Stimulated activated naive CD4-positive, alpha-beta T cell (primary cell): ENCODE data around the gene LMOD1.
"Not testable (repeated sequence)": the region's sequence is repeated elsewhere in the genome, so short reads cannot be mapped to it uniquely, and the experiment has no call there.

Experiments
- DNase-seq, 6 experiments: peaks; one replicate each; lab custom pipeline; 2025; lab: John Stamatoyannopoulos, UW

Gene LMOD1

GRCh38 chr1:201947697-201948008, 1.3 kb upstream of the LMOD1 start:
- no peak for DNase-seq

GRCh38 chr1:201945863-201946223, 505 bp downstream of the LMOD1 start:
- DNase-seq: no peak

- no peak for DNase-seq
Measured at GRCh38 chr1:201945157-201945556, 1.2 kb downstream of the LMOD1 start.

- no peak for DNase-seq
Measured at GRCh38 chr1:201944639-201945038, 1.7 kb downstream of the LMOD1 start.

GRCh38 chr1:201944002-201944401, 2.3 kb downstream of the LMOD1 start:
- no peak for DNase-seq

GRCh38 chr1:201942129-201942495, 4.2 kb downstream of the LMOD1 start:
- DNase-seq: no peak

GRCh38 chr1:201941420-201942128, 4.8 kb downstream of the LMOD1 start:
- DNase-seq: no peak

- DNase-seq: not testable (repeated sequence)
Measured at GRCh38 chr1:201940316-201940715, 6.0 kb downstream of the LMOD1 start.

GRCh38 chr1:201939574-201939973, 6.8 kb downstream of the LMOD1 start:
- no peak for DNase-seq

GRCh38 chr1:201939148-201939547, 7.2 kb downstream of the LMOD1 start:
- DNase-seq: no peak

GRCh38 chr1:201938440-201939035, 7.8 kb downstream of the LMOD1 start:
- DNase-seq: no peak

GRCh38 chr1:201937624-201938213, 8.6 kb downstream of the LMOD1 start:
- DNase-seq: no peak

GRCh38 chr1:201933840-201934430, 12.4 kb downstream of the LMOD1 start:
- DNase-seq: no peak

- no peak for DNase-seq
Measured at GRCh38 chr1:201930803-201931202, 15.5 kb downstream of the LMOD1 start.

GRCh38 chr1:201930137-201930536, 16.2 kb downstream of the LMOD1 start:
- no peak for DNase-seq

- DNase-seq: no peak
Measured at GRCh38 chr1:201928266-201928665, 18.1 kb downstream of the LMOD1 start.

- DNase-seq: no peak
Measured at GRCh38 chr1:201925981-201926645, 20.2 kb downstream of the LMOD1 start.

- no peak for DNase-seq
Measured at GRCh38 chr1:201925301-201925567, 21.1 kb downstream of the LMOD1 start.

GRCh38 chr1:201921952-201922558, 24.3 kb downstream of the LMOD1 start:
- no peak for DNase-seq

GRCh38 chr1:201918343-201918742, 28.0 kb downstream of the LMOD1 start:
- no peak for DNase-seq

- no peak for DNase-seq
Measured at GRCh38 chr1:201917362-201918033, 28.9 kb downstream of the LMOD1 start.

- DNase-seq: no peak
Measured at GRCh38 chr1:201916649-201917249, 29.6 kb downstream of the LMOD1 start.
